IMR-90 (cell line): ENCODE results near the gene CAPN3. TPM values are rescaled to one million over a fixed set of nuclear protein-coding genes. Genes with fewer than 3 reads are reported as not detected.

Source experiments
- ATAC-seq: fragments of 200-7000 bp; cut with Tn5 transposase; 2 replicates; pipeline ENCODE4 v1.9.1; 2020; ENCODE audit warnings: low read depth, mild to moderate bottlenecking, moderate library complexity
- BruUV-seq: library from RNA; stranded (reverse); fragments of 400-500 nt; replicated peaks from 2 replicates; lab custom pipeline; 2021; lab: Mats Ljungman, UMichigan
- CTCF ChIA-PET: fragments of 300-600 bp; formaldehyde crosslinking; extraction: SDS; loops from one replicate; lab custom pipeline; 2021; ENCODE audit warnings: antibody characterized with exemption; lab: Yijun Ruan, JAX
- POLR2A ChIA-PET: fragments of 300-600 bp; sonication (Branson Sonifier 250); formaldehyde crosslinking; loops from one replicate; lab custom pipeline; 2022; ENCODE audit warnings: antibody characterized with exemption; ENCODE audit not compliant: unreplicated experiment; lab: Charles Lee
- DNase-seq: peaks from one replicate; pipeline ENCODE4 v3.0.0; 2013
- H2AFZ ChIP-seq: replicated peaks from 2 replicates; pipeline ENCODE3; 2013; ENCODE audit warnings: low read length, mild to moderate bottlenecking; ENCODE audit not compliant: poor library complexity
- H2AK5ac ChIP-seq: 2 replicates; pipeline ENCODE4 v1.6.1; 2013; ENCODE audit warnings: low read depth, low read length, inconsistent platforms
- H2AK9ac ChIP-seq: replicated peaks from 2 replicates; pipeline ENCODE3; 2013; ENCODE audit warnings: mild to moderate bottlenecking, low read depth, low read length, moderate library complexity; ENCODE audit not compliant: poor library complexity
- H2BK120ac ChIP-seq: 2 replicates; pipeline ENCODE4 v1.6.1; 2013; ENCODE audit warnings: low read depth, low read length, inconsistent platforms
- H2BK15ac ChIP-seq: 3 replicates; pipeline ENCODE4 v1.6.1; 2013; ENCODE audit warnings: low read depth, low read length, inconsistent platforms
- H2BK20ac ChIP-seq: 2 replicates; pipeline ENCODE4 v1.6.1; 2013; ENCODE audit warnings: low read depth, mild to moderate bottlenecking, inconsistent platforms, low read length, moderate library complexity
- H2BK5ac ChIP-seq: 2 replicates; pipeline ENCODE4 v1.6.1; 2013; ENCODE audit warnings: mild to moderate bottlenecking, low read depth, low read length, inconsistent platforms; ENCODE audit not compliant: poor library complexity, severe bottlenecking
- H3K14ac ChIP-seq: replicated peaks from 2 replicates; pipeline ENCODE4 v1.6.1; 2013; ENCODE audit warnings: low read depth, low read length, inconsistent platforms
- H3K18ac ChIP-seq: 2 replicates; pipeline ENCODE4 v1.6.1; 2013; ENCODE audit warnings: low read depth, low read length, control low read depth
- H3K23ac ChIP-seq: 2 replicates; pipeline ENCODE4 v1.6.1; 2013; ENCODE audit warnings: low read depth, low read length, inconsistent platforms
- H3K27ac ChIP-seq: 2 replicates; pipeline ENCODE4 v1.5.1; 2013; ENCODE audit warnings: mild to moderate bottlenecking, control low read depth, low read length; ENCODE audit not compliant: insufficient read depth
- H3K27me3 ChIP-seq: 2 replicates; pipeline ENCODE4 v1.6.1; 2013; ENCODE audit warnings: low read length; ENCODE audit not compliant: control insufficient read depth, insufficient read depth
- H3K36me3 ChIP-seq: 2 replicates; pipeline ENCODE4 v1.6.1; 2013; ENCODE audit warnings: low read length, mixed read lengths; ENCODE audit not compliant: control insufficient read depth, insufficient read depth
- H3K4ac ChIP-seq: 2 replicates; pipeline ENCODE4 v1.6.1; 2013; ENCODE audit warnings: low read depth, low read length, inconsistent platforms
- H3K4me1 ChIP-seq: 2 replicates; pipeline ENCODE4 v1.6.1; 2013; ENCODE audit warnings: low read length, mixed read lengths; ENCODE audit not compliant: control insufficient read depth, insufficient read depth
- H3K4me2 ChIP-seq: 2 replicates; pipeline ENCODE4 v1.6.1; 2013; ENCODE audit warnings: low read depth, mild to moderate bottlenecking, control low read depth, low read length, moderate library complexity
- H3K4me3 ChIP-seq: 2 replicates; pipeline ENCODE4 v1.5.1; 2013; ENCODE audit warnings: low read depth, mild to moderate bottlenecking, control low read depth, low read length, moderate library complexity; ENCODE audit not compliant: insufficient read depth
- H3K56ac ChIP-seq: 2 replicates; pipeline ENCODE4 v1.6.1; 2013; ENCODE audit warnings: low read length, inconsistent platforms; ENCODE audit not compliant: insufficient read depth; ENCODE audit errors: extremely low read depth
- H3K79me1 ChIP-seq, 2 experiments: 2 replicates each; pipeline ENCODE4 v1.6.1; 2013; ENCODE audit warnings: low read length in 2 of 2, inconsistent platforms in 1 of 2, low read depth in 1 of 2
- H3K9ac ChIP-seq: 2 replicates; pipeline ENCODE4 v1.6.1; 2013; ENCODE audit warnings: low read depth, low read length, control low read depth
- H3K9me1 ChIP-seq: 2 replicates; pipeline ENCODE4 v1.6.1; 2013; ENCODE audit warnings: low read length, inconsistent platforms; ENCODE audit not compliant: insufficient read depth
- H3K9me3 ChIP-seq: 2 replicates; pipeline ENCODE4 v1.6.1; 2013; ENCODE audit warnings: low read length; ENCODE audit not compliant: control insufficient read depth, insufficient read depth
- H4K20me1 ChIP-seq: 2 replicates; pipeline ENCODE4 v1.6.1; 2013; ENCODE audit warnings: low read length, inconsistent platforms; ENCODE audit not compliant: insufficient read depth
- H4K5ac ChIP-seq: 2 replicates; pipeline ENCODE4 v1.6.1; 2013; ENCODE audit warnings: mild to moderate bottlenecking, low read depth, low read length, control low read depth
- H4K8ac ChIP-seq, 2 experiments: 2 replicates each; pipeline ENCODE4 v1.6.1; 2013; ENCODE audit warnings: low read depth in 2 of 2, low read length in 2 of 2, control low read depth in 1 of 2, inconsistent platforms in 1 of 2
- H4K91ac ChIP-seq: 2 replicates; pipeline ENCODE4 v1.6.1; 2013; ENCODE audit warnings: low read depth, low read length, inconsistent platforms; ENCODE audit not compliant: insufficient read depth
- BHLHE40 ChIP-seq: fragments of 150-350 bp; IDR thresholded peaks from 2 replicates; pipeline ENCODE4 v1.6.1; 2016; ENCODE audit warnings: mild to moderate bottlenecking, low read depth, low read length
- MXI1 ChIP-seq: IDR thresholded peaks from 2 replicates; pipeline ENCODE4 v1.6.1; 2012; ENCODE audit warnings: low read depth, mild to moderate bottlenecking, low read length, moderate library complexity, borderline replicate concordance
- WGBS, 2 experiments: methylation state at CpG; one replicate each; pipeline versions ENCODE4 v1.1.5 to v1.1.7; 2013; ENCODE audit warnings: missing lambda C conversion rate in 2 of 2; ENCODE audit not compliant: insufficient read length in 1 of 2; ENCODE audit errors: extremely low coverage in 2 of 2; 5-methylcytosine and 5-hydroxymethylcytosine counted together
- dilution Hi-C: fragments of 300-500 bp; cut with HindIII; formaldehyde crosslinking; loops from one replicate; pipeline ENCODE4 v1.14.3; 2018; ENCODE audit warnings: low sequenced_read_pairs; ENCODE audit not compliant: unreplicated experiment
- in situ Hi-C: fragments of 300-500 bp; cut with MboI; formaldehyde crosslinking; loops from 3 replicates; pipeline ENCODE4 v1.14.3; 2019; ENCODE audit warnings: low sequenced_read_pairs, inconsistent platforms, mixed read lengths
- intact Hi-C: fragments of 100-400 bp; cut with micrococcal nuclease; formaldehyde crosslinking; loops from 2 replicates; pipeline ENCODE4 v1.10.0; 2022
- polyA plus RNA-seq, 3 experiments: library from polyadenylated mRNA; depleted of rRNA; stranded (reverse); fragments of >200 nt; gene quantifications; 2 replicates each; pipeline ENCODE4 v1.2.3, GENCODE V29; 2012; ENCODE audit warnings: low replicate concordance in 1 of 3
- total RNA-seq: library from RNA; depleted of rRNA; stranded (reverse); fragments of >200 nt; gene quantifications from 2 replicates; pipeline ENCODE4 v1.2.3, GENCODE V29; 2012

The CAPN3 gene
- total and polyA plus RNA-seq, 2 of the 4 experiments (the other 2 are of a cell fraction): 1.1 to 1.4 TPM

DNA sequence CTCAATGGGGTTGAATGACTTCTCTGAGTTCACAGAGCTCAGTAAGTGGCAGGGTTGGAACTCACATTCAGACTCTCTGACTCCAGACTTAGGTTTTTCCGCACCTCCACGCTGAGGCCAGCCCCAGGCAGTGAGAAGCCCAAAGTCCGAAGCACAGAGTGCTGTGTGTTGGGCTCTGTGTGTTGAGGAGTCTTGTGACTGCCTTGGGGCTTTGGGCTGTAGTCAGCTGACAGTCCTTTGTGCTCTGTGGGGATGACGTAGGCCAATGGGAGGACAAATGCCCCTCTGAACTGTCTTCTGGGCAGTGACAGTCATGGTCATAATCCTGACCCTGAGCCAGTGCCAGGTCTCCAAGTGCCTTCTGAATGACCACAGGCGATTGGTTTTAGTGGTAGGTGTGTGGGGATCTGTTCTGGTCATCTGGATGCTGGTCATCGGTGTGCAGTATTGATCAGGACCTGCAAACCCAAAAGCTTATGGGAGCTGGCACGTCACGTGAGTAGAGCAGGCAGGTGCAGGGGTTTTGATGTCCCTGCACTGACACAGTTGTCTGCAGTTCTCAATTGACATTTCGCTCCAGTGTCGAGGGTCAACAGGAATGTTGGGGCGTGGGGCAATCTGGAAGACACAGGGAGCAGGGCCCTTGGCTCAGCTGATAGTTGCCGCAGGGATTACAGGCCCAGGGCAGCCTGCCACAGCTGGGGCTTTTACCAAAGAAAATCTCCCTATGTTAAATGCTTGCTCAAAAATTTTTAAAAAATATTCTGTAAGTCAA is 45.3 kb downstream of the CAPN3 start (continued):
- TF ChIP-seq BHLHE40: no peak

DNA sequence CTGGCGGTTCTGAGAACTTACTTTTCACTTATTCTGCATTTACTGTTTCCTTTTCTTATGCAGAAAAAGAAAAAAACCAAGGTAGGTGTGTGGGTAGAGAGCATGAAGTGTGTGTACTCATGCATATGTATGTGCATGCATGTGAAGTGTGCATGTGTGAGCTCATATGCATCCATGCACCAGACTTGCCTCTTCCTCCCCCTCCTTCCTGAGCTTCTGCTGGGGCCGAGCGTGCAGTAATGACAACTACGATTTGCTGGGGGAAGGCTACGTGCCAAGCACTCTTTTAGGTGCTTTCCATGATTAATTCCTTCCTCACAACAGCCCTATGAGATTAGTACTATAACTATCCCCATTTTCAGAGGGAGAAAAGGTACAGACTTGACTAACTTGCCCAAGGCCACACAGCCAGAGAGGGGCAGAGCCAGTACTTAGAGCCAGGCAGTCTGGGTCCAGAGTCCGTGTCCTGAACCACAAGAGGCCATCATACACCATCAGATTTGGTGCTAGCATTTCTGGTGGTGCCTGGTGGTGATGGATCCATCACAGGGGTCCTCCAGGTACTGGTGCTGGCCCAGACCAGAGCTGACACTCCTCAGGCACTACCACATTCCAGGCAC is 46.7 kb downstream of the CAPN3 start:
- H3K23ac ChIP-seq: no peak overlapping the region
- no peak overlapping the region for H4K8ac ChIP-seq
- no peaks in the 10 kb centered on the region for H3K9me3 ChIP-seq
- peaks cover 11% of the 10 kb centered on the region for H3K9me1 ChIP-seq
- no peak overlapping the region for H4K5ac ChIP-seq
- H3K4me2 ChIP-seq: no peak overlapping the region
- no peak overlapping the region for H2AK9ac ChIP-seq
- intact Hi-C loops (no loop called here), in situ Hi-C loops (no loop called here), dilution Hi-C loops (no loop called here)
- no peak overlapping the region for H3K27ac ChIP-seq
- H2AFZ ChIP-seq: no peak overlapping the region
- no peak overlapping the region for H3K18ac ChIP-seq
- no peak for ATAC-seq
- ChIA-PET CTCF (no interaction called here), POLR2A (no interaction called here)
- no CpG with 5 or more reads among the region's 6 CpGs for WGBS, 2 experiments
- H3K27me3 ChIP-seq: no peaks in the 10 kb centered on the region
- peaks cover 3% of the 10 kb centered on the region; the same call in 1 of the 2 replicates for H3K36me3 ChIP-seq
- no peak overlapping the region for H4K91ac ChIP-seq
- no peak overlapping the region for H3K4me3 ChIP-seq
- no peak overlapping the region for H3K4ac ChIP-seq
- H4K20me1 ChIP-seq: no peaks in the 10 kb centered on the region
- no peak overlapping the region for H2BK20ac ChIP-seq
- no peak overlapping the region for H3K56ac ChIP-seq
- H3K9ac ChIP-seq: no peak overlapping the region
- no peak for TF ChIP-seq MXI1
- no peak overlapping the region for H2AK5ac ChIP-seq
- no peak overlapping the region for H2BK120ac ChIP-seq
- H2BK5ac ChIP-seq: no peak overlapping the region
- no peaks in the 10 kb centered on the region for H3K79me1 ChIP-seq
- no peaks in the 10 kb centered on the region for H3K4me1 ChIP-seq
- H2BK15ac ChIP-seq: no peak overlapping the region
- BruUV-seq: no TSS peak
- H3K14ac ChIP-seq: no peak overlapping the region
- no peak for DNase-seq
